Endodermal cell (in vitro differentiated cells): ENCODE results near the gene COPE. TPM values are rescaled to one million over a fixed set of nuclear protein-coding genes. Genes with fewer than 3 reads are reported as not detected.

ENCODE experiments used
- DNase-seq: peaks from one replicate; pipeline ENCODE4 v3.0.0-alpha.2; 2017
- H3K27ac ChIP-seq: 2 replicates; pipeline ENCODE4 v1.5.1; 2013; ENCODE audit warnings: mild to moderate bottlenecking, low read depth, low read length, moderate library complexity
- H3K27me3 ChIP-seq: 2 replicates; pipeline ENCODE4 v1.6.1; 2013; ENCODE audit warnings: mild to moderate bottlenecking, low read length, moderate library complexity; ENCODE audit not compliant: insufficient read depth, control insufficient read depth, poor library complexity, severe bottlenecking
- H3K36me3 ChIP-seq: 2 replicates; pipeline ENCODE4 v1.7.0; 2013; ENCODE audit warnings: mild to moderate bottlenecking, low read length, moderate library complexity; ENCODE audit not compliant: control insufficient read depth, insufficient read depth
- H3K4me1 ChIP-seq: one replicate; pipeline ENCODE4 v1.7.0; 2013; ENCODE audit warnings: low read length; ENCODE audit not compliant: control insufficient read depth, insufficient read depth
- H3K4me3 ChIP-seq: 2 replicates; pipeline ENCODE4 v1.5.1; 2013; ENCODE audit warnings: mild to moderate bottlenecking, low read length, moderate library complexity
- H3K9ac ChIP-seq: 2 replicates; pipeline ENCODE4 v1.6.1; 2013; ENCODE audit warnings: mild to moderate bottlenecking, low read length, moderate library complexity; ENCODE audit not compliant: poor library complexity, severe bottlenecking; ENCODE audit errors: extremely low read depth
- H3K9me3 ChIP-seq: 2 replicates; pipeline ENCODE4 v1.6.1; 2013; ENCODE audit warnings: mild to moderate bottlenecking, low read length, moderate library complexity; ENCODE audit not compliant: control insufficient read depth
- H3K27ac Mint-ChIP-seq: 2 replicates; pipeline ENCODE4 v1.8.0; 2020; ENCODE audit warnings: mixed read lengths
- H3K27me3 Mint-ChIP-seq: 2 replicates; pipeline ENCODE4 v1.8.0; 2021; ENCODE audit warnings: mild to moderate bottlenecking, mixed read lengths; ENCODE audit not compliant: insufficient read depth
- H3K36me3 Mint-ChIP-seq: 2 replicates; pipeline ENCODE4 v1.8.0; 2020; ENCODE audit warnings: low read depth, mixed read lengths
- H3K4me1 Mint-ChIP-seq: 2 replicates; pipeline ENCODE4 v1.8.0; 2020; ENCODE audit warnings: mixed read lengths
- H3K4me3 Mint-ChIP-seq: 2 replicates; pipeline ENCODE4 v1.8.0; 2020; ENCODE audit warnings: mild to moderate bottlenecking, moderate library complexity, mixed read lengths
- H3K9me3 Mint-ChIP-seq: 2 replicates; pipeline ENCODE4 v1.8.0; 2020; ENCODE audit warnings: mild to moderate bottlenecking, mixed read lengths
- CTCF ChIP-seq: fragments of 200-600 bp; sonication (generic); conservative IDR thresholded peaks from 2 replicates; pipeline ENCODE4 v1.5.0; 2021; ENCODE audit warnings: antibody characterized with exemption, mild to moderate bottlenecking
- WGBS, 2 experiments: methylation state at CpG; one replicate each; pipeline versions ENCODE4 v1.1.5 to v1.1.7; 2013; ENCODE audit warnings: missing lambda C conversion rate in 2 of 2, mixed read lengths in 1 of 2; ENCODE audit not compliant: insufficient coverage in 1 of 2, insufficient read length in 1 of 2; 5-methylcytosine and 5-hydroxymethylcytosine counted together
- total RNA-seq, 2 donors: library from RNA; stranded (reverse); fragmentation: NEBNext Ultra II Directional in 1 of 2; extraction: Animal tissue kit (Norgen Biotek cat#: 25700) in 1 of 2; gene quantifications; 2 replicates in 1 of 2; 3 replicates in 1 of 2; pipeline ENCODE4 v1.2.1, GENCODE V29; 2021

The COPE gene
- total RNA-seq, 2 donors from 2014 or later, result 226 to 241 TPM

- Histone ChIP-seq H3K9me3 (no peaks in the 10 kb centered on the region), H3K36me3 (peaks cover 33% of the 10 kb centered on the region), H3K4me1 (peaks cover 3% of the 10 kb centered on the region), H3K27ac (no peak overlapping the region), H3K4me3 (no peak overlapping the region), H3K9ac (no peak overlapping the region), H3K27me3 (no peaks in the 10 kb centered on the region)
- Mint-ChIP-seq H3K36me3 (peaks cover 31% of the 10 kb centered on the region), H3K27ac (no peak overlapping the region), H3K4me1 (peaks cover 16% of the 10 kb centered on the region), H3K9me3 (no peaks in the 10 kb centered on the region), H3K4me3 (no peak overlapping the region), H3K27me3 (no peaks in the 10 kb centered on the region)
- DNase-seq, result no peak
- TF ChIP-seq CTCF, result no peak
- 96 to 98% methylated on average over 56 to 77 of the region's 77 CpGs for WGBS, 2 experiments
These were observed 50.7 kb downstream of the COPE start for GRCh38 chr19:18868380-18869022.

- no peaks in the 10 kb centered on the region for H3K9me3 Mint-ChIP-seq
- no peak overlapping the region for H3K27ac ChIP-seq
- H3K36me3 ChIP-seq, result peaks cover 40% of the 10 kb centered on the region
- H3K9me3 ChIP-seq, result no peaks in the 10 kb centered on the region
- peaks cover 12% of the 10 kb centered on the region for H3K4me1 Mint-ChIP-seq
- H3K36me3 Mint-ChIP-seq, result peaks cover 28% of the 10 kb centered on the region
- no peaks in the 10 kb centered on the region for H3K27me3 ChIP-seq
- TF ChIP-seq CTCF, result no peak
- no peak overlapping the region for H3K27ac Mint-ChIP-seq
- no peak for DNase-seq
- peaks cover 3% of the 10 kb centered on the region for H3K4me1 ChIP-seq
- no peak overlapping the region for H3K4me3 ChIP-seq
- no peak overlapping the region for H3K4me3 Mint-ChIP-seq
- no peaks in the 10 kb centered on the region for H3K27me3 Mint-ChIP-seq
- H3K9ac ChIP-seq, result no peak overlapping the region
- WGBS, 2 experiments, result 94 to 95% methylated on average over 11 to 23 of the region's 23 CpGs
These were observed 51.4 kb downstream of the COPE start for GRCh38 chr19:18867751-18868150.

- no peak overlapping the region for H3K4me3 ChIP-seq
- Mint-ChIP-seq H3K4me3 (no peak overlapping the region), H3K27ac (no peak overlapping the region), H3K9me3 (no peaks in the 10 kb centered on the region), H3K4me1 (peaks cover 11% of the 10 kb centered on the region), H3K36me3 (peaks cover 34% of the 10 kb centered on the region), H3K27me3 (no peaks in the 10 kb centered on the region)
- DNase-seq, result no peak
- no peaks in the 10 kb centered on the region for H3K9me3 ChIP-seq
- no peaks in the 10 kb centered on the region for H3K27me3 ChIP-seq
- WGBS, 2 experiments, result 95% methylated on average over 4 to 23 of the region's 23 CpGs
- H3K9ac ChIP-seq, result no peak overlapping the region
- H3K27ac ChIP-seq, result no peak overlapping the region
- peaks cover 3% of the 10 kb centered on the region for H3K4me1 ChIP-seq
- TF ChIP-seq CTCF, result no peak
- peaks cover 46% of the 10 kb centered on the region for H3K36me3 ChIP-seq
These were observed 52.0 kb downstream of the COPE start for GRCh38 chr19:18867199-18867598.
